ENCODE data around the gene SPATA6L.
"Not testable (repeated sequence)": the region's sequence is repeated elsewhere in the genome, so short reads cannot be mapped to it uniquely, and the experiment has no call there.

Gene SPATA6L

GRCh38 chr9:4677392-4677791 lies 11.1 kb upstream of the SPATA6L start:
- no peak for DNase-seq (ENCODE audit: low read depth in 2 of 2)

- DNase-seq (ENCODE audit: low read depth in 2 of 2), result no peak
These were observed 8.5 kb upstream of the SPATA6L start for GRCh38 chr9:4674783-4675182.

GRCh38 chr9:4671737-4672136 lies 5.5 kb upstream of the SPATA6L start:
- DNase-seq (ENCODE audit: low read depth in 2 of 2), result no peak

GRCh38 chr9:4670591-4670990 lies 4.3 kb upstream of the SPATA6L start:
- no peak for DNase-seq (ENCODE audit: low read depth in 2 of 2)

- DNase-seq (ENCODE audit: low read depth in 2 of 2), result no peak
These were observed 3.6 kb upstream of the SPATA6L start for GRCh38 chr9:4669890-4670289.

GRCh38 chr9:4668604-4669003 lies 2.3 kb upstream of the SPATA6L start:
- no peak for DNase-seq (ENCODE audit: low read depth in 2 of 2)

- DNase-seq (ENCODE audit: low read depth in 2 of 2), result no peak
These were observed 1.4 kb upstream of the SPATA6L start for GRCh38 chr9:4667681-4668080.

GRCh38 chr9:4665357-4665756 lies 923 bp downstream of the SPATA6L start:
- no peak for DNase-seq (ENCODE audit: low read depth in 2 of 2)

- no peak for DNase-seq (ENCODE audit: low read depth in 2 of 2)
These were observed 2.3 kb downstream of the SPATA6L start for GRCh38 chr9:4663956-4664355.

GRCh38 chr9:4662989-4663792 lies 3.1 kb downstream of the SPATA6L start:
- no peak for DNase-seq (ENCODE audit: low read depth in 2 of 2)

GRCh38 chr9:4662108-4662988 lies 3.9 kb downstream of the SPATA6L start, which contains the start of gene PLPP6:
Gene PLPP6 (plus strand): TSS chr9:4662294. CDS start chr9:4662376, 82 bp downstream.
- DNase-seq (ENCODE audit: low read depth in 2 of 2), result peak in 1 of 2 donors; percentile 42

GRCh38 chr9:4661611-4662010 lies 4.7 kb downstream of the SPATA6L start:
- DNase-seq (ENCODE audit: low read depth in 2 of 2), result no peak

- DNase-seq (ENCODE audit: low read depth in 2 of 2), result no peak
These were observed 5.1 kb downstream of the SPATA6L start for GRCh38 chr9:4661165-4661564.

GRCh38 chr9:4660665-4661064 lies 5.6 kb downstream of the SPATA6L start:
- not testable (repeated sequence) for DNase-seq (ENCODE audit: low read depth in 2 of 2)

- no peak for DNase-seq (ENCODE audit: low read depth in 2 of 2)
These were observed 8.7 kb downstream of the SPATA6L start for GRCh38 chr9:4657426-4658159.

GRCh38 chr9:4656621-4657020 lies 9.7 kb downstream of the SPATA6L start:
- no peak for DNase-seq (ENCODE audit: low read depth in 2 of 2)

- not testable (repeated sequence) for DNase-seq (ENCODE audit: low read depth in 2 of 2)
These were observed 10.1 kb downstream of the SPATA6L start for GRCh38 chr9:4656196-4656595.

GRCh38 chr9:4654538-4654937 lies 11.7 kb downstream of the SPATA6L start:
- DNase-seq (ENCODE audit: low read depth in 2 of 2), result no peak

GRCh38 chr9:4654084-4654483 lies 12.2 kb downstream of the SPATA6L start:
- no peak for DNase-seq (ENCODE audit: low read depth in 2 of 2)

GRCh38 chr9:4642351-4642750 lies 23.9 kb downstream of the SPATA6L start:
- DNase-seq (ENCODE audit: low read depth in 2 of 2), result no peak

GRCh38 chr9:4640027-4640426 lies 26.3 kb downstream of the SPATA6L start:
- DNase-seq (ENCODE audit: low read depth in 2 of 2), result no peak

GRCh38 chr9:4639420-4639819 lies 26.9 kb downstream of the SPATA6L start:
- DNase-seq (ENCODE audit: low read depth in 2 of 2), result no peak
